ENCODE results near the gene CHMP4B.

CHMP4B gene

DNA sequence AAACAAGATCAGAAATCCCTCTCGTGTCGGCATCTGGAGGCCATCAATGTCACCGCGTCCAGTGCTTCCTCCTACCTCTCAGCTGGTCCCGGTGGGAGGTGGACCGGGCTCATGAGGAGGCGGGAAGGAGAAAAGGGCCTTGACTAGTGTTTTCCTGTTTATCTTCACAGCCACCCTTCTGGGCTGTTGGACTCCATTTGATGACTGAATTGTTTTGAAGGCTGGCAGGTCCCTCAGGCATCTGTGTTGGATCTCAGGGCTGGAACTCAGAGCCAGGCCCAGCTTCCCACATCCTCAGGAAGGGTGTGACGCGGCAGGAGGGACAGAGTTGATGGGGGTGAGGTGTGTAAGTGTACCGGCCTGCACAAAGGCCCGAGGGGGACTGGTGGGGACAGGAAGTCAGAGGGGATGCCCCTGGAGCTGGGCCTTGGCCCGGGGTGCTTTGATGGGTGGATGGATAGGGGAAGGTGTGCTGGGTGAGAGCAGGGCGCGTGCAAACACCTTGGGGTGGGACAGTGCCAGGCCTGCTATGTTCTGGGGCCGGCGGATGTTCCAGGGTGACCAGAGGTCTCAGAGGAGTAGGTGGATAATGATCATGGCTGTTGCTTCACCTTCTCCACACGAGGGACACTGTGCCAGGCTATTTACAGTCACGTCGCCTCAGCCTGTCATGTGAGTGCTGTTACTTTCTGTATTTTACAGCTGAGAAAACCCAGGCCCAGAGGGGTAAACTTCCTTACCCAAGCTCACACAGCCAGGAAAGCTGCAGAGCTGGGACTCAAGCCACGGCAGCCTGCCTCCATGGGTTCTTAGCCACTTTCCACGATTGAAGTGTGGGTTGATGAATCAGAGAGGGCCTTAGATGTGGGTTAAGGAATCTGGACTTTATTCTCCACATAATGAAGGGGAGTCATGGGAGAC, 17.9 kb upstream of the CHMP4B start:
- H3K9me3 Mint-ChIP-seq, result no peaks in the 10 kb centered on the region
- no peaks in the 10 kb centered on the region for H3K27me3 Mint-ChIP-seq
- H3K36me3 Mint-ChIP-seq (ENCODE audit: low read depth), result peaks cover 35% of the 10 kb centered on the region
- no peak overlapping the region for H3K27ac Mint-ChIP-seq
- intact Hi-C loops (cut with micrococcal nuclease), result loop anchor here (10.0 kb wide), 2 partner anchors 52 to 282 kb away; no protein-coding TSS in a partner anchor
- H3K4me3 Mint-ChIP-seq, result no peak overlapping the region
- H3K4me1 Mint-ChIP-seq (ENCODE audit: low read depth), result peaks cover 9% of the 10 kb centered on the region

DNA sequence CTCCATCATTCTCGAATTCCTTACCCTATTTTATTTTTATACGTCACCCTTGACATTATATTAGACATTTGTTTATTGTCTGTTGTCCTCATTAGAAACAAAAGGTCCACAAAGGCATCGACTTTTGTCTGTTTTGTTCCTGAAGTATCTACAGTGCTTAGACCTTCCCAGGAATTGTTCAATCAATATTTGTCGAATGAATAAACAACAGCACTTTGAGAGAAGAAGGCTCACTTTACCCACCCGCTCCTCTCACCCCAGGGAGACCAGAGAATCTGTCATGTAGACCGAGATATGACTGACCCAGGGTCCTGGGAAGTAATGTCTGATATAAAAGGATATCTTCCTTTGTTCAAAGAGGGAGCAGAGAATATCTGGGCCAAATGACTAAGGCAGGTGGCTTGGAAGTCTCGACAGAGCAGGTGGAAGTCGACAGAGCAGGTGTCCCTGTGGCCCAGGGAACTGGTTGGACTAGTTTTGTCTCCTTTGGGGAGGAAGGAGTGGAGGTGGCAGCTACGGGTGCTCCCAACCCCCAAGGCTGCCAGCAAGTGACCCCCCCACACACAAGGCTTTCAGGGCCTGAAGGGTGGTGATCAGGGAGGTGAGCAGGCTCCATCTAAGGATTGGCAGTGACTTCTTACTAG, 14.8 kb upstream of the CHMP4B start:
- Mint-ChIP-seq H3K36me3 (ENCODE audit: low read depth) (peaks cover 6% of the 10 kb centered on the region), H3K4me1 (ENCODE audit: low read depth) (peaks cover 6% of the 10 kb centered on the region), H3K4me3 (no peak overlapping the region), H3K9me3 (no peaks in the 10 kb centered on the region), H3K27me3 (no peaks in the 10 kb centered on the region), H3K27ac (no peak overlapping the region)
- intact Hi-C loops (cut with micrococcal nuclease), result loop anchor here (10.0 kb wide), 2 partner anchors 48 to 278 kb away; no protein-coding TSS in a partner anchor

DNA sequence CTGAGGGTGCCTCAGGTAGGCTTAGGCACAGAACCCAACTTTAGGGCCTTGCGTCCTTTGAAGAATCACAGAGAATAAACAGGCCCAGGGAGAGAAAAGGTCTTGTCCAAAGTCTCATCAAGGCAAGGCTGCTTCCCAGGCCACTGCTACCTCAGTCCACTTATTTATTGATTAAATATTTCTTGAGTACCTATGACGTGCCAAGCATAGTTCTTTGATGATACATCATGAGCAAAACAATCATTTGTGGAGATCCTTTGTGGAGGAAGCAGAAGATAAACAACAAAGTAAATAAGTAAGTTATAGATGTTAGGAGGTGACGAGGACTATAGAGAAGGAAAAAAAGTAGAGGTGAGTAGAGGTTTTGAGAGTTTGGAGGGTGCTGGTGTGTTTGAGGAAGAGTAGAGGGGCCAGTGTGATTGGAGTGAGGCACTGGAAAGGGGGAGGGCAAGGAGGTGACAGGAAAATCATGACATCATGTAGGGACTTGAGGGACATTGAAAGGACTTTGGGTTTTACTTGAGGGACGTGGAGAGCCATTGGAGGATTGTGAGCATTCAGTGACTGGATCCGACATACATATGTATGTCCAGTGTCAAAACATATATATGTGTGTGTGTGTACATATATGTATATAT, 14.1 kb upstream of the CHMP4B start:
- Mint-ChIP-seq H3K27me3 (no peaks in the 10 kb centered on the region), H3K27ac (no peak overlapping the region), H3K4me3 (no peak overlapping the region), H3K9me3 (no peaks in the 10 kb centered on the region), H3K36me3 (ENCODE audit: low read depth) (no peaks in the 10 kb centered on the region), H3K4me1 (ENCODE audit: low read depth) (peaks cover 6% of the 10 kb centered on the region)
- intact Hi-C loops (cut with micrococcal nuclease), result loop anchor here (10.0 kb wide), 2 partner anchors 48 to 278 kb away; no protein-coding TSS in a partner anchor

DNA sequence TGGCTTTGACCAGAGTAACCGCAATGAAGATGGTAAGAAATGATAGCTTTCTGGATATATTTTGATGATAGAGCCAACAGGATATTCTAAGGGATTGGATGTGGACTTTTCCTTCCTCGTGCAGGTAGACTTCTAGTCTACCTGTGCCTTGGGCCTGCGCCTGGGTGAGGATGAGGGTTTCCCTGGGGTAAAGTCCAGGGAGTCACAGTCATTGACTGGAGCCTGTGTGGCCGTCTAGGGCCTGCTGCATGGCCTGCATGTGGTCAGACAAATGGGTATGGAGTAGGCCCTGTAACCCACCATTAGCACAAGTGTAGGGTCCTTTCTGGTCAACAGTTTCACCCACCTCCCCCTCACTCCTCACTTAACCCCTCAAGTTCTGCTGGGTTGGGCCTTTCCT, 12.7 kb upstream of the CHMP4B start:
- intact Hi-C loops (cut with micrococcal nuclease), result loop anchor here (1.0 to 10.0 kb wide), 3 partner anchors 19 to 276 kb away; no protein-coding TSS in a partner anchor
- H3K27me3 Mint-ChIP-seq, result no peaks in the 10 kb centered on the region
- no peak overlapping the region for H3K27ac Mint-ChIP-seq
- H3K36me3 Mint-ChIP-seq (ENCODE audit: low read depth), result no peaks in the 10 kb centered on the region
- H3K4me3 Mint-ChIP-seq, result no peak overlapping the region
- H3K9me3 Mint-ChIP-seq, result no peaks in the 10 kb centered on the region
- peaks cover 6% of the 10 kb centered on the region for H3K4me1 Mint-ChIP-seq (ENCODE audit: low read depth)

DNA sequence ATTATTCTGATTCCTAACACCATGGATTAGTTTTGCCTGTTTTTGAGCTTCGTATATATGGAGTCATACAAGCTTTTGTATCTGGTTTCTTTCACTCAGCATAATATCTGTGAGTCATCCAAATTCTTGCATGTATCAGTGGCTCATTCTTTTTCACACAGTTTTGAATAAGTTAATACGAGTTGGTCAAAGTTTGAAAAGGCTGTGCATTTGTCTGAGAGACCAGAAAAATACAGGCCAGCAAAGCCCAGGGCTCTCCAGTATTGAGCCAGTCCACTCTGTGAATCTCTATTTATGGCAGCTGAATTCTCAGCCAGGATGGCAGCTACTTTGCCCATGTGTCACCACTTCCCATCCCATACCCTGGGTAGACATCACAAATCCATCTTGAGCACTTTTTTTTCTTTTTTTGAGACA, 7.2 kb upstream of the CHMP4B start:
- Mint-ChIP-seq H3K4me1 (ENCODE audit: low read depth) (peaks cover 13% of the 10 kb centered on the region), H3K36me3 (ENCODE audit: low read depth) (no peaks in the 10 kb centered on the region), H3K27me3 (no peaks in the 10 kb centered on the region), H3K4me3 (no peak overlapping the region), H3K27ac (no peak overlapping the region), H3K9me3 (no peaks in the 10 kb centered on the region)
- intact Hi-C loops (cut with micrococcal nuclease), result no loop called here

DNA sequence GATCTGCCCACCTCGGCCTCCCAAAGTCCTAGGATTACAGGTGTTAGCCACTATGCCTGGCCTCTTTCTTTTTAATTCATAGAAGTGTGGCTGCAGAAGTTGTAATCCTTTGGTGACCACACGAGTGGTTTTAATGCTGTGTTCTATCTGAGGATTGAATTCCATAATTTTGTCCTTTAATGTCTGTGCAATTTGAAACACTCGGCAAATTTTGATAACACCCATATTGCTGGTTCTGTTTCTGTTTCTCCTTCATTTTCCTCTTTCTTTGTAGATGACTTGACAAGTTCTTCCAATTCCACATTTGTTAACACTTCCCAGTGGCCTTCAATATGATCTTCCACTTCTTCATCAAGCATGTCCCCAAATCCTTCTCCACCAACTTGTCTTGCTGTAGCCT, 2.8 kb upstream of the CHMP4B start:
- no peak overlapping the region for H3K4me3 Mint-ChIP-seq
- H3K27me3 Mint-ChIP-seq, result no peaks in the 10 kb centered on the region
- peaks cover 15% of the 10 kb centered on the region for H3K36me3 Mint-ChIP-seq (ENCODE audit: low read depth)
- intact Hi-C loops (cut with micrococcal nuclease), result no loop called here
- peak overlapping the region; percentile 85 for H3K27ac Mint-ChIP-seq
- peaks cover 32% of the 10 kb centered on the region for H3K4me1 Mint-ChIP-seq (ENCODE audit: low read depth)
- no peaks in the 10 kb centered on the region for H3K9me3 Mint-ChIP-seq

DNA sequence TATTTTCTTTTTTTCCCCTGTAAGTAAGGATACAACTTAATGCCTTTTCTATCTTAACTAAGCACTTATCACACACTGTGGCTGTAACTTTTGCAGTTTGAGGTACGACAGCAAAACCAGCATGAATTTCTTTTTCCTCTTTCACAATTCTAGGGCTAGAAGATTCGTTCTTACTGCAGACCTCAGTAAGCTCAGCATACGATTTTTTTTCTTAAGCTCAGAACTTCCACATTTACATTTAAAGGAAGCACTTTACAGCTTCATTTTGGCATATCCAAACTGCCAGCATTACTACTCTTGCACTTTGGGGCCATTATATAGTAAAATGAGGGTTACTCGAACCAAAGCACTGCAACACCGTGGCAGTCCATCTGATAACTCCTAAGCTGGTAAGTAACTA, 889 bp upstream of the CHMP4B start:
- H3K4me3 Mint-ChIP-seq, result peak overlapping the region; percentile 64
- H3K9me3 Mint-ChIP-seq, result no peaks in the 10 kb centered on the region
- peak overlapping the region; percentile 99 for H3K27ac Mint-ChIP-seq
- H3K27me3 Mint-ChIP-seq, result no peaks in the 10 kb centered on the region
- intact Hi-C loops (cut with micrococcal nuclease), result loop anchor here (2.0 to 5.0 kb wide), 2 partner anchors 78 to 185 kb away; partner anchors contain the start of gene ZNF341
- peaks cover 27% of the 10 kb centered on the region for H3K36me3 Mint-ChIP-seq (ENCODE audit: low read depth)
- H3K4me1 Mint-ChIP-seq (ENCODE audit: low read depth), result peaks cover 48% of the 10 kb centered on the region

DNA sequence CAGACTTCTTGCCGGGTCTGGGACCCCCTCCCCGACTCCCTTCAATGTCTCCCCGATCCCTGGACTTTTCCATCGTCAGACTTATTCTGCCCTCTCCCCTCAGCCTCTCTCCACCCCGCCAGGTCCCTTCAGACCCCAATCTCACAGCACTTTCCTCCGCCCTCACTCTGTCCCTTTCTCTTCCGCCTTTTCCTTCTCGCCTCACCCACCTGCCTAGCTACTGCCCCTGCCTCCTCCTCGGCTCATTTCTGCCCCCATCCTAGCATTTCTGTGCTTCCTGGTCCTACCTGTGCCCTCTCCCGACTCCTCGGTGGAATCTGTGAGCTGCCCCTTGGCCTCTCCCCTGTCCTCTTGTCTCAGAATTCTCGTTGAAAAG, 616 bp downstream of the CHMP4B start:
- H3K9me3 Mint-ChIP-seq, result no peaks in the 10 kb centered on the region
- peaks cover 57% of the 10 kb centered on the region for H3K4me1 Mint-ChIP-seq (ENCODE audit: low read depth)
- H3K4me3 Mint-ChIP-seq, result peak overlapping the region; percentile 97
- H3K27me3 Mint-ChIP-seq, result no peaks in the 10 kb centered on the region
- intact Hi-C loops (cut with micrococcal nuclease), result loop anchor here (1.0 to 5.0 kb wide), 3 partner anchors 79 to 301 kb away; partner anchors contain the start of genes EIF2S2 and ZNF341
- peak overlapping the region; percentile 99 for H3K27ac Mint-ChIP-seq
- peaks cover 40% of the 10 kb centered on the region for H3K36me3 Mint-ChIP-seq (ENCODE audit: low read depth)

DNA sequence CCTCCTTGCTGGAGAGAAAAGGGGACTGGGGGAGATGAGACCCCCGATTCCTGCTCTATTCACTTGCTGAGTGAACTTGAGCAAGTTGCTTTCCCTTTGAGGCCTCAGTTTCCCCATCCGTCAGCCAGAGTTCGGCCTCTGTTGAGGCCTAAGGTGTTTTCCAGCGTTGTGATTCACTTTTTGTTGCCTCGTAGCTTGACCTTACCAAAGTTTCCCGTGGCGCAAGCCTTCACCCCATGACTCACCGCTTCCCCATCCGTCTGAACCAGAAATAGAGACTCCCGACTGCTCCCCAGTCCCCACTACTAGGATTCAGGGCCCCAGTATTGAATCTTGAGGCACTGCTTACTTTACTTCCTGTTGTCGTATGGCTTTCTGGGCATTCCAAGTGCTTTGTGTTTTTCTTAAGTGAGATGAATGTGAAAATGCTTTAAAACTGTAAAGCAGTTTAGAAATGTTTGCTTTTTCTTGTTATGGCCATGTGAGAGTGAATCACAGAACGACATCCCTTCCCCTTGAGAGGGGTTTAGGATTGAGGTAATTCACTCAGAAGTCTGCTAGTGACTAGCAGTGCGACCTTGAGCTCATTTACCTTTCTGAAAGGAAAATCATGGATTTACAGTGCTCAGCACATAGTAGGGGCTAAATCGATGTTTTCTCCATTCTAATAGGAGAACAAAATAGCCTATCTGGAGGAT, 1.2 kb downstream of the CHMP4B start:
- Mint-ChIP-seq H3K27ac (peak overlapping the region; percentile 99), H3K4me1 (ENCODE audit: low read depth) (peaks cover 63% of the 10 kb centered on the region), H3K4me3 (peak overlapping the region; percentile 97), H3K27me3 (no peaks in the 10 kb centered on the region), H3K36me3 (ENCODE audit: low read depth) (peaks cover 41% of the 10 kb centered on the region), H3K9me3 (no peaks in the 10 kb centered on the region)
- intact Hi-C loops (cut with micrococcal nuclease), result loop anchor here (1.0 to 5.0 kb wide), 2 partner anchors 80 to 300 kb away; partner anchors contain the start of genes EIF2S2 and ZNF341

DNA sequence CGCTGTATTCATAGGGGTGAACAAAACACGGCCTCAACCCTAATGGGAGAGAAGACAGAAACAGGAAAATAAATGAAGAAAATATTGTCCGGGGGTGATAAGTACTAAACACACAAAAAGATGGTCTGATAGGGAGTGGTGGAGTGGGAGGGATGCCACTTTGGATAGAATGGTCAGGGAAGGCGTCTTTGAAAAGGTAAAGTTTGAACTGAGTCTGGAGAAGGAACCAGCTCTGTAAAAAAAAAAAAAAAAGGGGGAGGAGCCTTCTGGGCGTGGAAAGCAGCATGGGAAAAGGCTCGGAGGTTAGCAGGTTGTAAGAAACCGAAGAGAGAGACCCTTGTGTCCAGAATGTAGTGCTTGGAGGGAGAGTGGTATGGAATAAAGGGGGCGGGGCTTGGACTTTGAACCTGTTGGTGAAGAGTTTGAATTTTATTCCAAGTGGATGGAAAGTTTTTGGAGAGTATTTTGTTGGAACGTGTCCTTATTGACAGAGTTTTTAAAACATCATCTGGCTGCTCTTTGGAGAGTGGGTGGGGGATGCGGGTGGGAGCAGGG, 1.8 kb downstream of the CHMP4B start:
- intact Hi-C loops (cut with micrococcal nuclease), result loop anchor here (1.0 to 5.0 kb wide), 2 partner anchors 81 to 299 kb away; partner anchors contain the start of genes EIF2S2 and ZNF341
- peak overlapping the region; percentile 97 for H3K4me3 Mint-ChIP-seq
- H3K36me3 Mint-ChIP-seq (ENCODE audit: low read depth), result peaks cover 48% of the 10 kb centered on the region
- H3K9me3 Mint-ChIP-seq, result no peaks in the 10 kb centered on the region
- peak overlapping the region; percentile 99 for H3K27ac Mint-ChIP-seq
- H3K27me3 Mint-ChIP-seq, result no peaks in the 10 kb centered on the region
- H3K4me1 Mint-ChIP-seq (ENCODE audit: low read depth), result peaks cover 70% of the 10 kb centered on the region

DNA sequence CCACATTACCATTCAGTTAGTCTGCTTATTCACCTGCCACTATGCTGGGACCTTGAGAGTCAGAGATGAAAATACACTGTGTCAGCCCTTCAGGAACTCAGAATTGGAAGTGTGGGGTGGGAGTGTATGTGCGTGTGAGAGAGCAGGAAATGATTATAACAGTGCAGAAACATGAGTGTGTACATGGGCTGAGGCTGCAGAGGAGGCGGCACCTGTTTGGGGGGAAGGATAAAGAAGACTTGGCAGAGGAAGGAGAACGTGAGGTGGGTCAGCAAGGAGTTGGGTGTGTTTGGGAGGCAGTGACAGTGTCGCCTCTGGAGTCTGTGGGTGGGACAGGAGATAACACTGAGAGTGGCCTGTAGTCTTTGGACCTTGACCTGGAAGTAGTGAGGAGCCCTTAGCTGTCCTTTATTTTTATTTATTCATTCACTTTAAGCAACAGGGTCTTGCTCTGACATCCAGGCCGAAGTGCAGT, 3.1 kb downstream of the CHMP4B start:
- peaks cover 74% of the 10 kb centered on the region for H3K4me1 Mint-ChIP-seq (ENCODE audit: low read depth)
- no peak overlapping the region for H3K27ac Mint-ChIP-seq
- H3K36me3 Mint-ChIP-seq (ENCODE audit: low read depth), result peaks cover 61% of the 10 kb centered on the region
- no peaks in the 10 kb centered on the region for H3K9me3 Mint-ChIP-seq
- peak overlapping the region; percentile 20 for H3K4me3 Mint-ChIP-seq
- intact Hi-C loops (cut with micrococcal nuclease), result loop anchor here (5.0 kb wide), 1 partner anchor 82 kb away; the partner anchor contains the start of gene ZNF341
- no peaks in the 10 kb centered on the region for H3K27me3 Mint-ChIP-seq

DNA sequence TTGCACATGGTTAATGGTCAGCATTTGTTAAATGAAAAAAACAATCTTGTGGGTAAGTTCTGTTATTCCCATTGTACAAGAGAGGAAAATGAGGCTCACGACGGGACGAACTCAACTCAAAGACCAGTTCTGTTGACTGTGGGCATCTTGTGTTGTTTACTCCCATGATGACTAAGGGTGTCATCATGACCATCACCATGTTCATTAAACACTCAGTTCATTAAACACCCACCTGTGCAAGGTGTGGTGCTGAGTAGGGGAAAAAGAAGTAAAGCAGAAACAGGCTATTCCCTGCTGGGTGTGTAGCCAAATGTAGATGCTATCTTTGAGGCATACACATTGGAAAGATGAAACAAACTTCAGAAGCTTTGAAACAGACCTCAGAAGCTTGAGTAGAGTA, 4.5 kb downstream of the CHMP4B start:
- no peak overlapping the region for H3K27ac Mint-ChIP-seq
- H3K27me3 Mint-ChIP-seq, result no peaks in the 10 kb centered on the region
- H3K4me1 Mint-ChIP-seq (ENCODE audit: low read depth), result peaks cover 79% of the 10 kb centered on the region
- peaks cover 66% of the 10 kb centered on the region for H3K36me3 Mint-ChIP-seq (ENCODE audit: low read depth)
- no peak overlapping the region for H3K4me3 Mint-ChIP-seq
- intact Hi-C loops (cut with micrococcal nuclease), result no loop called here
- no peaks in the 10 kb centered on the region for H3K9me3 Mint-ChIP-seq

DNA sequence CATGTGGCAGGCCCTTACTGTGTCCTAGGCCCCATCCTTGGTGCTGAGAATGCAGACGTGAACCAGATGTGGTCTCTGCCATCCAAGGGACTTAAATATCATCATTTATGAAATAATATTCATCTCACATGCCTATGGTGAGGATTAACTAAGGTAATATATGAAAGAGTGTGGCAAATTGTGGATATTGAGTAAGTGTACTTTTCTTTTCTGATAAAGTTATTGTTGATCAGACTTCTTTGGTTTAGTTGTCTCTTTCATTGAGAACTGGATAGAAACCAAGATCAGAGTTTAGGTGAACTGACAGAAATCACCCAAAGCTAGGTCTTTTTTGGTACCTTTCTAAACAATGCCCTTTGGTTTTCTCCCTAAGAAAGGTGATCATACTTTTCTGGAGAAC, 5.0 kb downstream of the CHMP4B start:
- intact Hi-C loops (cut with micrococcal nuclease), result no loop called here
- Mint-ChIP-seq H3K27ac (no peak overlapping the region), H3K9me3 (no peaks in the 10 kb centered on the region), H3K36me3 (ENCODE audit: low read depth) (peaks cover 65% of the 10 kb centered on the region), H3K27me3 (no peaks in the 10 kb centered on the region), H3K4me1 (ENCODE audit: low read depth) (peaks cover 81% of the 10 kb centered on the region), H3K4me3 (no peak overlapping the region)

Measured in dendritic cell treated with granulocyte-macrophage colony-stimulating factor and Interleukin-4, amounts not matched to agents 40 ng/mL and 50 ng/mL, for 4 days (primary cell).